ENCODE measurements around the gene HMX1. TPM values are rescaled to one million over a fixed set of nuclear protein-coding genes. Genes with fewer than 3 reads are reported as not detected.

Gene HMX1
- total RNA-seq, 1 donor from 2014 or later: not detected

DNA sequence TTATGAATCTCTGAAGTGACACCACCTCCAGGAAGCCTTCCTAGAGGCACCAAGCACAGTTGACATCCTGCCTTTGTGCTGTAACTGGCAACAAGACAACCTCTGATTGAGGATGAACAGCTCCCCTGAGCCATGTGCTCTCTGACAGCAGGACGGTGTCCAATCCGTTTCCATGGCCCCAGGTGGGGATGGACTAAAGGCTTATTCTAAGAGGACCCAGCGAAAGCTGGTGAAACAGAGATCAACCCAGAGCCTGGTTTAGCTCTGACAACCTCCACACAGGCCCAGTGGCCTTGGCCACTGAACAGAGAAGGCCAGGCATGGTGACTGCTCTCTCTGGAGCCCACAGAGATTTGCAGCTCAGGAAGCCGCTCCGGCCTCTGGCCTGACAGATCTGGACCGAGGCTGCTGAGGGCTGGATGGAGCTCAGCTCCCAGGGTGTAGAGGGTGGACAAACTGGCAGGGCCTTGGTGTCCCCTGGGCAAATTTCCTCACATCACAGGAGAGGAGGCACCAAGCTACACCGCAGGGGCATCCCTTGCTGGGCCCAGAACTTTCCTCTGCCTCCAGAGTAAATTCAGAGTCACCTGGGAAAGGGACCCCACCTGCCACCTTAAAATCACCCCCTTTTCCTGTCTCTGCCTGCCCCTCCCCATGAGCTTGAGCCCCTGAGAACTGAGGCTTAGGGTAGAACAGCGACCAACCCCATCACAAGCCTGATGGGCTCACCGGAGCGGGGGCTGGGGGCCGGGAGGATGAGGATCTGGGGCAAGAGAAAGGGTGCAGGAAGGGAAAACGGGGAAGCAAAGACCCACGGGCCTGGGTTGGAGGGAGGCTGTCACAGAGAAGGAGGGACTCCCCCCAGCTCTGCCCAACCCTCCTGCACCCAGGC, 40.2 kb downstream of the HMX1 start:
- H3K27ac ChIP-seq (replicated peaks): no peak overlapping the region
- intact Hi-C loops (cut with micrococcal nuclease): no loop called here
- TF ChIP-seq, protein P1, sequence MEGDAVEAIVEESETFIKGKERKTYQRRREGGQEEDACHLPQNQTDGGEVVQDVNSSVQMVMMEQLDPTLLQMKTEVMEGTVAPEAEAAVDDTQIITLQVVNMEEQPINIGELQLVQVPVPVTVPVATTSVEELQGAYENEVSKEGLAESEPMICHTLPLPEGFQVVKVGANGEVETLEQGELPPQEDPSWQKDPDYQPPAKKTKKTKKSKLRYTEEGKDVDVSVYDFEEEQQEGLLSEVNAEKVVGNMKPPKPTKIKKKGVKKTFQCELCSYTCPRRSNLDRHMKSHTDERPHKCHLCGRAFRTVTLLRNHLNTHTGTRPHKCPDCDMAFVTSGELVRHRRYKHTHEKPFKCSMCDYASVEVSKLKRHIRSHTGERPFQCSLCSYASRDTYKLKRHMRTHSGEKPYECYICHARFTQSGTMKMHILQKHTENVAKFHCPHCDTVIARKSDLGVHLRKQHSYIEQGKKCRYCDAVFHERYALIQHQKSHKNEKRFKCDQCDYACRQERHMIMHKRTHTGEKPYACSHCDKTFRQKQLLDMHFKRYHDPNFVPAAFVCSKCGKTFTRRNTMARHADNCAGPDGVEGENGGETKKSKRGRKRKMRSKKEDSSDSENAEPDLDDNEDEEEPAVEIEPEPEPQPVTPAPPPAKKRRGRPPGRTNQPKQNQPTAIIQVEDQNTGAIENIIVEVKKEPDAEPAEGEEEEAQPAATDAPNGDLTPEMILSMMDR (IDR thresholded peaks at IDR 0.05; ENCODE audit: borderline replicate concordance): no peak
- peaks cover 72% of the 10 kb centered on the region for H3K27me3 ChIP-seq (ENCODE audit: low read depth)
- no peak overlapping the region for H3K4me3 ChIP-seq
- H3K36me3 ChIP-seq: no peaks in the 10 kb centered on the region
- no peak for DNase-seq
- peaks cover 15% of the 10 kb centered on the region for H3K9me3 ChIP-seq (replicated peaks)
- no peaks in the 10 kb centered on the region for H3K4me1 ChIP-seq

DNA sequence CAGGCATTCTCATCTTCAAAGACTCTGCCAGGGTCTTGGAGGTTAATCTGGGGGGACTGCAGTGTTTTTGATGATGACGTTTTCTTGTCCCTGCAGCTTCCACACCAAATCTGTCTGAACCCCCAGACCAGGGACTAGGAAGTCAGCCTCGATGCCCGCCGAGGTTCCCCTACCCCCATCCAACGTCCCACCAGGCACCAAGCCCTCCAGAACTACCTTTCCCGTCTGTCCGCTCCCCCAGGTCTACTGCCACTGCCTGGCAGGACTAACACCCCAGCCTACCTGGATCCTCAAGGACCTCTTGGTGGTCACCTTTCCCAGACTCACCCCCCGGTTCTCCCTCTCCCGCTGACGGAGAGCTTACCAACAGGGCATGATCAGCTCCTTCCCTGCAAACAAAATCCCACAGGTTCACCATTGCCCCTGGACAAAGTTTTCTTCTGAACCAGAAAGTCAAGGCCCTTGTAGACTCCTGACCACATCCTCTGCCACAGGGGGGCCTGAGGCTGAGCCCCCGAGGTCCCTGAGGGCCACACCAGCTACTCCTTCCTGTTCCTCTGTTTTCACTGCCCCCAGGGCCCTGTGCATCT, 40.9 kb downstream of the HMX1 start:
- H3K4me1 ChIP-seq: no peaks in the 10 kb centered on the region
- peaks cover 15% of the 10 kb centered on the region for H3K9me3 ChIP-seq (replicated peaks)
- H3K4me3 ChIP-seq: no peak overlapping the region
- TF ChIP-seq, protein P1 (IDR thresholded peaks at IDR 0.05; ENCODE audit: borderline replicate concordance): no peak
- no peak for DNase-seq
- no peaks in the 10 kb centered on the region for H3K36me3 ChIP-seq
- intact Hi-C loops (cut with micrococcal nuclease): no loop called here
- H3K27ac ChIP-seq (replicated peaks): no peak overlapping the region
- peaks cover 65% of the 10 kb centered on the region for H3K27me3 ChIP-seq (ENCODE audit: low read depth)

DNA sequence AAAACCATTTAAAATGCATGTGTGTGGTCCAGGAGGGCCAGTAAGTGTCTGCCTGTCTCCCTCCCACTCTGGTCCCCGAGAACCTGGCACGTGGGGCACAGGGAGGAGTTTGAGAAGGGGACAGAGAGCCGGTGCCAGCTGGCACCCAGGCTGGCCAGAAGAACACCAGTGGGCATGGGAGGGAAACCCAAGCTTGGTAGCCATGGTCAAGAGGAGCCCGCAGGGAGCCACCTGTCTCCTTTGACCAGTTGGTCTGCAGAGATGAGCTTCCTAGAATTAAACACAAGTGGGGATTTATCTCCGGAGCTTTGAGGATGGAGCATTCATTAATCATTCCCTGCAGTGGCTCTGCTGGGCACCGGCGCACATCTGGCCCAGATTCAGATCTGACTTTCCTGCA, 41.6 kb downstream of the HMX1 start:
- Histone ChIP-seq H3K27me3 (ENCODE audit: low read depth) (peaks cover 58% of the 10 kb centered on the region), H3K36me3 (no peaks in the 10 kb centered on the region), H3K4me3 (no peak overlapping the region), H3K9me3 (replicated peaks) (peaks cover 16% of the 10 kb centered on the region), H3K4me1 (no peaks in the 10 kb centered on the region), H3K27ac (replicated peaks) (no peak overlapping the region)
- intact Hi-C loops (cut with micrococcal nuclease): no loop called here
- TF ChIP-seq, protein P1 (IDR thresholded peaks at IDR 0.05; ENCODE audit: borderline replicate concordance): no peak
- DNase-seq: no peak

DNA sequence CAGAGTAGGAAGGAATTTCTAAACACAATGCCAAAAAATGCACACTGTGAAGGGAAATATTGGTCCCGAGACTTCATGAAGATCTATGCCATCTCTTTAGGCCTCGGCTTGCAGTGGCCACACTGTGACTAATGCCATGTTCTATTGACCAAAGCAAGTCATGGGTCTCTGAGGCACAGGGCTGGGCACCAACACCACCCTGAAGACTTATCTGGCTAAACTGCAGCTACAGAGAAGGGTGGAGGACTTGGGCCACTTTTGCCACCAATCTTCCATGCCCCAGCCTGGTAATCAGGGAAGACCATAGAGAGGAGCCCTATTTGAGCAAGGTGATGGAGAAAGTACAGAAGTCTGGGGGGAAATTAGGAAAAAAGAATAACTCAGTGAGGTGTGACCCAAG, 42.1 kb downstream of the HMX1 start:
- no peak for DNase-seq
- Histone ChIP-seq H3K4me3 (no peak overlapping the region), H3K4me1 (no peaks in the 10 kb centered on the region), H3K27me3 (ENCODE audit: low read depth) (peaks cover 58% of the 10 kb centered on the region), H3K27ac (replicated peaks) (no peak overlapping the region), H3K36me3 (no peaks in the 10 kb centered on the region), H3K9me3 (replicated peaks) (peaks cover 21% of the 10 kb centered on the region)
- intact Hi-C loops (cut with micrococcal nuclease): no loop called here
- TF ChIP-seq, protein P1 (IDR thresholded peaks at IDR 0.05; ENCODE audit: borderline replicate concordance): no peak

DNA sequence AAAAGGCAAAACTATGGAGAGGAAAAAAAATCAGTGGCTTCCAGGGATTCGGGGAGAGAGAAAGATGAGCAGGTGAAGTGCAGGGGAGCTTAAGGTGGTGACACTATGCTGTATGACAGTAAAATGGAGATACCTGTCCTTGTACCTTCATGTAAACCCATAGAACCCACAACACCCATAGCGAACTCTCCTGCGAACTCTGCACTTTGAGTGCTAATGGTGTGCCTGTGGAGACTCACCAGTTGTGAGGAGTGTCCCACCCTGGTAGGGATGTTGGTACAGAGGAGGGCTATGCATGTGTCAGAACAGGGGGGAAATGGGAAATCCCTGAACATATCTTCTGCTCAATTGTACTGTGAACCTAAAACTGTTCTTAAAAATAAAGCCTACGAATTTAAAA, 42.8 kb downstream of the HMX1 start:
- Histone ChIP-seq H3K4me3 (no peak overlapping the region), H3K27ac (replicated peaks) (no peak overlapping the region), H3K36me3 (no peaks in the 10 kb centered on the region), H3K9me3 (replicated peaks) (peaks cover 27% of the 10 kb centered on the region), H3K4me1 (no peaks in the 10 kb centered on the region), H3K27me3 (ENCODE audit: low read depth) (peaks cover 55% of the 10 kb centered on the region)
- DNase-seq: no peak
- intact Hi-C loops (cut with micrococcal nuclease): no loop called here
- TF ChIP-seq, protein P1 (IDR thresholded peaks at IDR 0.05; ENCODE audit: borderline replicate concordance): no peak
